ENCODE data around the gene GTF2IRD1.
"Not testable (repeated sequence)": the region's sequence is repeated elsewhere in the genome, so short reads cannot be mapped to it uniquely, and the experiment has no call there.

GTF2IRD1 gene

GRCh38 chr7:74453322-74454011, at the start of gene GTF2IRD1:
Gene GTF2IRD1, plus strand, starts transcription at chr7:74453906. Its CDS starts 54,175 bp downstream, at chr7:74508081.
- peak; percentile 55 for DNase-seq

DNA sequence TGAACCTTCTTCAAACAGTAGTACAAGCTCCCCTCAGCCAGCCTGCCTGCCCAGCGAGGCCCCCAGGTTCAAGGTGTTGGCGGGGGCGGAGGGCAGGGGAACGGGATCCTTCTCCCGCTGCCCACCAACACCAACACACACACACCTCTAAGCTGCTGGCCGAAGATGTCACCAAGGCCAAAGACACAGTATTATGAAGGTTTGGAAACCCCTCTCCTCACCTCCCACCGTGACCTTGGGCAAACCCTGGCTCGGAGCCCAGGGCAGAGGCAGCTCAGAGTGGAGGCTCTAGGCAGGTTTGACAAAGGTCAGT, 49.4 kb upstream of the GTF2IRD1 start:
- no peak for DNase-seq

- no peak for DNase-seq
Observed at GRCh38 chr7:74404741-74405140, 49.0 kb upstream of the GTF2IRD1 start.

DNA sequence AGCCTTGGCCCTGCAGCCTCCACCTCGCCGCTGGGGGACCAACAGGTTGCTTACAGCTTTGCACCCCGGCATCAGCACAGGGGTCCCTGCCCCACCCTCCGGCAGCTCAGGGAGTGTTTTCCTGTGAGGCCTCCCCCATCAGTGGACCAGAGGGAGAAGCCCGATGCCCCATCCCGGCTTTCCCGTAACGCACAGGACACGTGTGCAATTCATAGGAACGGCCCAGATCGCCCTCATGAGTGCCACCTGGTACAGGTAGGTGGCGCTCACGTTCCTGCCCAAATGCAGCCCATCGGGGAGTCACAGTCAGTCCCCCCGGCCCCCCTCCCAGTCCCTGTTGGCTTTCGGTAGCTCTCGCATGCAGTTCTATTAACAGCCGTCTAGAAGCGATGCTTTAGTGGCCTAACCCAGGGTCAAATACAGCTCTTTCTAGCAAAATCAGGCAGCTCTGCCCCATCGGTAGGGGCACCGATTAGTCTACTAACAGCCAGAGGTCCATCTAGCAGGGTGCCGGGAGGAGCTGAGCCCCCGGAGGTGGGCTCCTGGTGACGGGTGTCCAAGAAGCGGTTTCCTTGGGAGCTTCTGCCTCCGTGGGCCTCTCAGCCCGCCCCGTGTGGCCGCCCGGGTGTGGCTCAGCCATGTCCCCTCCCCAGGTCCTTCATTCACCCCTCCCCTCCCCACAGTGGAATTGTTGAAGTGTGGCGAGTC, 48.4 kb upstream of the GTF2IRD1 start:
- DNase-seq = peak; percentile 79

- DNase-seq = no peak
Observed at GRCh38 chr7:74405899-74406512, 47.7 kb upstream of the GTF2IRD1 start.

GRCh38 chr7:74407958-74408357, 45.7 kb upstream of the GTF2IRD1 start:
- no peak for DNase-seq

DNA sequence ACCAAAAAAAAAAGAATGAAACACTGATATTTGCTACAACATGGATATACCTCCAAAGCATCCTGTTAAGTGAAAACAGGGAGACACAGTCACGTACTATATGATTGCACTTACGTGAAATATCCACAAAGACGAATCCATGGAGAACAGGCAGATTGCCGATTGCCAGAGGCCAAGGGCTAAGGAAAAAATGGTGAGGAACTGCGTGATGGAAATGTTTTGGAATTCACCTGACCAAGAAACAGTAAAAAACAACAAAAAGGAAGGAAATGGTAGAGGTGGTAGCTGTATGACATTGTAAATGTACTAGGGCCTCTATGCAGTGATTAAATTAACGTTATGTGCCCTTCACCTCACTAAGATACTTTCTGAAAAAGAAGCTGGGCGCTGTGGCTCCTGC, 44.1 kb upstream of the GTF2IRD1 start:
- no peak for DNase-seq

DNA sequence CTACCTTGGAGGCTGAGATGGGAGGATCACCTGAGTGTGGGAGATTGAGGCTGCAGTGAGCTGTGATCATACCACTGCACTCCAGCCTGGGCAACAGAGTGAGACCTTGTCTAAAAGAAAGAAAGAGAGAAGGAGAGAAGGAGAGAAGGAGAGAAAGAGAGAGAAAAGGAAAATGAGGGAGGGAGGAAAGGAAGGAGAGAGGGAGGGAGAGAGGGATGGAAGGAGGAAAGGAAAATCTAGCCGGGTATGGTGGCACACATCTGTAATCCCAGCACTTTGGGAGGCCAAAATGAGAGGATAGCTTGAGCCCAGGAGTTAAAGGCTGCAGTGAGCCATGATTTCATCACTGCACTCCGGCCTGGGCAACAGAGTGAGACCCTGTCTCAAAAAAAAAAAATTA, 42.9 kb upstream of the GTF2IRD1 start:
- no peak for DNase-seq

DNA sequence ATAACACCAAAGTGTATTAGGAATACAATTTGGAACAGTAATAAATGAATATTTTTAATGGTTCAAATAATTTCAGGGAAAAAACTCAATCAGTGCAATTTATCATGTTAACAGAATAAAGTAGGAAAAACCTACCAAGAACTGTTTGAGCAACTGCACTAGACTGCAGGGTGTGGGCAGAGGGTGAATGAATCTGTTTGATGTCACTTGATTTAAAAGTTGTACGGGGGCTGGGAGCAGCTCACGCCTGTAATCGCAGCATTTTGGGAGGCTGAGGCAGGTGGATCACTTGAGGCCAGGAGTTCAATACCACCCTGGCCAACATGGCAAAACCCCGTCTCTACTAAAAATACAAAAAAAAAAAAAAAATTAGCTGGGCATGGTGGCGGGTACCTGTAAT, 42.1 kb upstream of the GTF2IRD1 start:
- not testable (repeated sequence) for DNase-seq

- no peak for DNase-seq
Observed at GRCh38 chr7:74412056-74412455, 41.6 kb upstream of the GTF2IRD1 start.

DNA sequence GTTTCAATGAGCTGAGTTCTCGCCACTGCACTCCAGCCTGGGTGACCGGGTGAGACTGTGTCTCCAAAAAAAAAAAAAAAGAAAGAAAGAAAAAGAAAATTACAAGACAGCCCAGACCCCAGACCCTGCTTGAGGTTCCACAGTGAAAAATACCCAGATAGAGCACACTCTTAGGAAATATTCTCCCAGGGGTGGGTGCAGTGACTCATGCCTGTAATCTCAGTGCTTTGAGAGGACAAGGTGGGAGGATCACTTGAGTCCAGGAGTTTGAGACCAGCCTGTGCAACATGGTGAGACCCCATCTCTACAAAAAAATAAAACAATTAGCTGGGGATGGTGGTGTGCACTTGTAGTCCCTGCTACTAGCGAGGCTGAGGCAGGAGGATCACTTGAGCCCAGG, 41.1 kb upstream of the GTF2IRD1 start:
- DNase-seq = no peak

GRCh38 chr7:74414595-74415333, 38.9 kb upstream of the GTF2IRD1 start:
- not testable (repeated sequence) for DNase-seq

GRCh38 chr7:74417419-74417971, 36.2 kb upstream of the GTF2IRD1 start:
- DNase-seq = peak; percentile 31

GRCh38 chr7:74418076-74418475, 35.6 kb upstream of the GTF2IRD1 start:
- DNase-seq = no peak

- no peak for DNase-seq
Observed at GRCh38 chr7:74418538-74418937, 35.2 kb upstream of the GTF2IRD1 start.

GRCh38 chr7:74419232-74419631, 34.5 kb upstream of the GTF2IRD1 start:
- DNase-seq = not testable (repeated sequence)

DNA sequence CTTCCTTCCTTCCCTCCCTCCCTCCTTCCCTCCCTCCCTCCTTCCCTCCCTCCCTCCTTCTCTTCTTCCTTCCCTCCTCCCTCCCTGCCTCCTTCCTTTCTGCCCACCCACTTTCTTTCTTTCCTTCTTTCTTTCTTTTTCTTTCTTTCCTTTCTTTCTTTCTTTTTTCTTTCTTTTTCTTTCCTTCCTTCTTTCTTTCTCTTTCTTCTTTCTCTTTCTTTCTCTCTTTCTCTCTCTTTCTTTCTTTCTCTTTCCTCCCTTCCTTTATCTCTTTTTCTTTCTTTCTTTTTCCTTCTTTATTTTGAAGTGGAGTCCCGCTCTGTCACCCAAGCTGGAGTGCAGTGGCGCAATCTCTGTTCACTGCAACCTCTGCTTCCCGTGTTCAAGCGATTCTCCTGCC, 33.7 kb upstream of the GTF2IRD1 start:
- DNase-seq = no peak

GRCh38 chr7:74424291-74424880, 29.3 kb upstream of the GTF2IRD1 start:
- DNase-seq = no peak

DNA sequence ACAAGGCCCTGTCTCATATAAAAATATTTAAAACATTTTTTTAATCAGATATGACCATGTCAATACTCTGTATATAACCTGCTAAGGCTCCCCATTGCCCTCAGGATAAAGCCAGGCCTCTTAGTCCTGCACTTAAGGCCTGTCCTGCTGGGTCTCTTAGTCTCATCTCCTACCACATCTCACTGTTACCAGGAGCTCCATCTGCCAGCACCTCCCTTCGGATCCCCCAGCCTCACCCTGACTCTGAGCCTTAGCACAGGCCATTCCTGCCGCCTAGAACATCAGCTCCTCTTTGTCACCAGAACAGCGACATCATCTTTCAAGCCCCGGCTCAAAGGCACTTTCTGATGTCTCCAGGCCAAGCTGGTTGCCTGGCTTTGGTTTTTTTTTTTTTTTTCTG, 25.7 kb upstream of the GTF2IRD1 start:
- DNase-seq = no peak

DNA sequence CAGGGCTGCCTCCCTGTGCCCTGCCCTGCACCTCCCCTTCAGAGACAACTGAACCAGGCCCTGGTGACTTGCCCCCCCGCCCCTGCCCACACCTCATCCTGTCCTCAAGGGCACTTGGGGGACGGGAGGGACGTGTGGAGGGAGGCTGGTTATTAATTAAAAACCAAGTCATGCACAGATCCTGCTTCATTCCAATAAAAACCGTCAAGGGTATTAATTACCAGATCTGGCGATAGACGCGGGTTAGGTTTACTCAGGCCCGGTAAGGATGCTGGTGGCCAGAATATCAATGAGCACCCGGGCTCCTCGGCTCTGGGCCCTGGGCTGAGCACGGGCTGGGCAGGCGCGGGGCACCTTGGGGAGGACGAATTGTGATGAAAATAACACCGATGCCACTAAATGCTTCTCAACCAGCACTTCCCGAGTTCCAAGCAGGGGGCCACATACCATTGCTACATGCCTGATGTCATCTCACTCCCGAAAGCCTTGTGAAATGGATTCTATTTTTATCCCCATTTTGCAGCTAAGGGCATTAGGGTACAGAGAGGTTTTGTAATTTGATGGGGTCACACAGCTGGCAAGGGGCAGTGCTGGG, 24.5 kb upstream of the GTF2IRD1 start:
- DNase-seq = no peak

- not testable (repeated sequence) for DNase-seq
Observed at GRCh38 chr7:74430409-74430808, 23.3 kb upstream of the GTF2IRD1 start.

DNA sequence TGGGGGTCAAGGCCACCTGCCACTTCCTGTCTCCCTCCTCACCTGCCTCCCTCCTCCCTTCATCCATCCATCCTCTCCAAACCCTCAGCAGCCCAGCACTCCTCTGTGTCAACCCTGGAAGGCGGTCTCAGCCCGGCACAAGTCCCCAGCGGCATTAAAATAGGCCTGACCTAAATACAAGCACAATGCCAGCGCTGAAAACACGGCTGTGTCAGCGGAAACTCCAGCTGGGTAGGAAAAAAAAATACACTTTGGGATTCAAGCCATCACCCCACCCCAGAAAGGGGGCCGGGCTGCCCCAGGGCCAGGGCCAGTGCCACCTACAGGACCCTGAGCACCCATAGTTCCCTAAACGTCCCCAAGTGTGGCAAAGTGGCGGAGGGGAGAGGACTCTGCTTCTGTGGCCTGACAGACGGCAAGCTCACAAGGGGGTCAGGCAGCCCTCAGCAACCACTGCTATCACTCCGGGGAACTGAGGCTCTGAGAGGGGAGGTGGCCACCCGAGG, 22.7 kb upstream of the GTF2IRD1 start:
- no peak for DNase-seq

Data from NCI-H1105 (cell line).